GM21360 (cell line): ENCODE data around the gene ABHD8.

Experiments
- ATAC-seq: cut with Tn5 transposase; IDR thresholded peaks from one replicate; pipeline ENCODE4 v1.9.1; 2021; ENCODE audit warnings: mild to moderate bottlenecking, moderate library complexity; ENCODE audit not compliant: unreplicated experiment

ABHD8 gene

DNA sequence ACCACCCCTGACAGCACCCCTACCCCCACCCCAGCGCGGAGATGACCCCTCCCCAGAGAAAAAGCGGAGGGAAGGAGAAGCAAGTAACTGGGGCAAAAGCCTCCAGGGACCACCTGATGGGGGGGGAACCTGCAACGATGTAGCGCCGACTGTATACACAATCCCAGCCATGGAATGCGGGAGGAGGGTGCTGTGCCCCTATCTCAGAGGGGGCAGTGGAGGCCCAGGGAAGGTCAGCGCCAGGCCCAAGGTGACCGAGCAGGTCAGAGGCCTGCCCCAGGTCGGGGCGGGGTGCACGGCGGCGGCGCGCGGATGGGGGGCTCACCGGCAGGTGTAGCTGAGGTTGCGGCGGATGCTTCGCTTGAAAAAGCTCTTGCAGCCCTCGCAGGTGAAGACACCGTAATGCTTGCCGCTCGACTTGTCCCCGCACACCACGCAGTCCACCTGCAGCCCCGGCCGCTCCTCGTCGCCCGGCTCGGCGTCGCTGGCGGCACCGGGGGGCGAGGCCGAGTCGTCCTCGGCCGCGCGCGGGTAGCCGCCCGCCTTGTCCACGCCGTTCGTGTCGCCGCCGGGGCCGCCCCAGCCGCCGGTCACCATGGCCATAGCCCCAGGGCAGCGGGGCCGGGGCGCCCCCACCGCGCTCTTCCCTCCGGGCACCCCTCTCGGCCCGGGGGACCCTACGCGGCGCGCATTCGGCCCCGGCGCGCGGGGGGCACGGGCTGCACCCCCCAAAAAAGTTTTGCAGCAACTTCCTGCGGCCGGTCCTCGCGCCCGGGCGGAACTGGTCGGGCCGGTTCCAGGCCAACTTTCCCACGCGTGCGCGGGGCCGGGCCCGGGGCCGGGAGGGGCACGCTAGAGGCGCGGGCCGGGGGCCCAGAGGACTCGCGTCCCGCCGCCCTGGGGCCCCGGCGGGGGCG, 58.3 kb downstream of the ABHD8 start:
- ATAC-seq: peak; percentile 13

DNA sequence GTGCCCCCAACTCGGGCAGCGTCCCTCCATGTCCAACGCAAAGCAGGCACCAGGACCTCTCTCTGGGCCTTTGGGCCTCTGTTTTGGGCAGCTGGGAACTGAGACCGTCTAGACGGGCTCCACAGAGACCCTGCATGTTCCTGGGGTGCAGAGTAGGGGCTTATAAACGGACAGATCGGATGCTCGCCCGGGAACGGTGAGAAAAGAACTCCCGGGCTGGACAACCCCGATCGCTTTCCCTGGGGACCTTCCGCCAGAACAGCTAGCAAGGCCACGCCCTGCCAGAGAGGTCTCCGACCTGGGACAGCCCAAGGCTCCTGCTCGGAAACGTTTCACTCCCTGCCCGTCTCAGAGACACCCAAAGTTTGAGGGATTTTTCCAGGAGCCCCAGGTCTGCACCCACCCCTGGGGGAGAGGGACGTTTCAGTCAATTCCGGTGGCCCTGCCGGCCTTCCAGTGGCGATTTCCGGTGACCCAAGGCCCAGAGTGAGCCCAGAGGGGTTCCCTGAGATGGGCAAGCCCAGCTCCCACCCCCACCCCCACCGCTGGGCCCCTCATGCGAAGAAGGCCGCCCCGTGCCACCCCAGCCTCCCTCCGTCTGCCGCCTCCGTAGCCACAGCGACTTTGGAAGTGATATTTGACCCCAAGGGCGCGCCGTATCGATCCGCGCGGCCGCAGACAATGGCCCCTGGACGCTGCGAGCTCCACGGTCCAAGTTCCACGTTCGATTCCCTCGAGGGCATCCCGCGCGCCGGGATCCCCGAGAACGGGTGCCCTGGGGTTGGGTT, 59.2 kb downstream of the ABHD8 start:
- no peak for ATAC-seq

DNA sequence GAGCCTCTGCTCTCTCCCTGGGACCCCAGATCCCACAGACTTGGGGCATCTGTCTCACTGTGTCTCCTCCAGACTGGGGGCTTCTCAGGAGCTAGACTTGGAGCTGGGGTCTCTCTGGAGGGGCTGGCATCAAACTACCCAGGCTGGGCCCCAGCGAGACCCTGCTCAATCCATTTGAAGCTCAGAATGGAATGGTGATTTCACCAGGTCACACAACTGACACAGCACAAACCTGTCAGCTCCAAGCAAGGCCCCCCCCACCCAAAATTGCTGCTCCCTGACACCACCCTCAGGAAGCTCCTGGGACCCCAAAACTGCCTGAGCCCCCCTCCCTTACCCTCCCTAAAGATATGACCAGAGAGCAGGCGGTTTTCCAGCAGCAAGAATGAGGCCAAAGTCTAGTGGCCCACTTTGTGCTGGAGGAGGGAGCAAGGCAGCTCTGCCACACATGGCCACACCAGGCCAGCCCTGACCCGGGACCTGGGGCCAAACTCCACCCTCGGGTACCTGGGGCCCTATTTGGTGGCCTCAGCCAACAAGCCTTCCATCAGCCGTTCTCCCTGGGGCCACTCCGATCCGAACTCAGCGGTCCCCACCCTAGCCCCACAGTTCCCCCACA, 59.9 kb downstream of the ABHD8 start:
- ATAC-seq: no peak

DNA sequence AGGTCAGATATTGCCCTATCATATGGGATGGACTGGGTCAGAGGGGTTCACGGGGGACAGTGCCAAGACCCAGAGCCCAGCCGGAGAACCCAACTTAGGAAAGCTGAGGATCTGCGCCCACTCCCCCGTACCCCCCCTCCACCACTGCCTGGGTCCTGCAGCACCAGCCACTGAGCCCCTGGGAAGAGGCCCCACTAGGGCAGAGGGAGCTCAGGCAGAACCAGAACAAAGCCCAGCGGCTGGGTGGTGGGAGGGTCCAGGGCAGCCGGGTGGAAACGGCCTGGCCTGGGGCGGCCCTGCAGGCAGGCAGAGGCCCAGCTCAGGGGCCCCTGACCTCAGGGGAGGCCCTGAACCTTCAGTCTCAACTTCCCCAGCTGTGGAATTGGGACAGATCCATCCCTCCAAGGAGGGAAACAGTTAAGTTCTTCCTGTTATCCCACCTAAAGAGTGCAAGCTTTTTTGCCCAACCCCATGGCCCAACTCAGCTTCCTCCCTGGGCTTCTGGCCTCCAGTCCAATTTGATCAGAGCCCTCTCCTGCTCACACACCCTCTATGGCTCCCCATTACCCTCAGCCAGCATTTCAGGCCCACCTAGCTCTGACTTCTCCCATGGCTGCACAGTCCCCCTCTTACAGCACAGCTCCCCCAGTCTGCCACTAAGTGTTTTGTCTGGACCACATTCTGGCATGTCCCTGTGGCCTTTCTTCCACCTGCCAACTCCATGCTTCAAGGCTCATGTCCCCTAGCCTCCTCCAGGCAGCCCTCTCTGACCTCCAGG, 60.6 kb downstream of the ABHD8 start:
- ATAC-seq: no peak
